Left lung (tissue), 10 donors: Measurements from ENCODE around the gene RNF31. TPM values are rescaled to one million over a fixed set of nuclear protein-coding genes. Genes with fewer than 3 reads are reported as not detected.
A peak's percentile ranks its signal among the peaks of the same experiment; 100 is the strongest.

Experiments
- ATAC-seq: fragments of 200-7000 bp; cut with Tn5 transposase; one replicate; pipeline ENCODE4 v1.9.1; 2020; ENCODE audit warnings: moderate library complexity
- DNase-seq, 4 donors: peaks; one replicate each; pipeline ENCODE4 v3.0.0-alpha.2; 2013 to 2020
- H3K27ac ChIP-seq, 2 donors: fragments of 200-600 bp; sonication (generic) in 1 of 2; one replicate each; pipeline versions ENCODE4 v1.5.0 to v1.8.0; 2020 to 2021
- H3K27me3 ChIP-seq, 2 donors: fragments of 200-600 bp; sonication (generic) in 1 of 2; one replicate each; pipeline versions ENCODE4 v1.5.0 to v1.8.0; 2020 to 2021
- H3K36me3 ChIP-seq, 2 donors: fragments of 200-600 bp; sonication (generic) in 1 of 2; one replicate each; pipeline versions ENCODE4 v1.5.0 to v1.8.0; 2020 to 2021
- H3K4me1 ChIP-seq, 2 donors: fragments of 200-600 bp; one replicate each; pipeline ENCODE4 v1.8.0; 2021
- H3K4me3 ChIP-seq, 2 donors: fragments of 200-600 bp; sonication (generic) in 1 of 2; one replicate each; pipeline versions ENCODE4 v1.5.0 to v1.8.0; 2020 to 2021; ENCODE audit warnings: mild to moderate bottlenecking in 1 of 2
- H3K9me3 ChIP-seq, 2 donors: fragments of 200-600 bp; sonication (generic) in 1 of 2; one replicate each; pipeline versions ENCODE4 v1.5.0 to v1.8.0; 2020 to 2021
- CTCF ChIP-seq, 2 donors: fragments of 200-600 bp; sonication (generic) in 1 of 2; IDR thresholded peaks; one replicate each; pipeline versions ENCODE4 v1.5.0 to v1.8.0; 2021; ENCODE audit warnings: antibody characterized with exemption in 2 of 2
- intact Hi-C, 2 donors: fragments of 100-400 bp; cut with DNase I; formaldehyde crosslinking; loops; one replicate each; pipeline versions ENCODE4 v1.11.2 to v1.14.2; 2022
- polyA plus RNA-seq, 6 donors: library from polyadenylated mRNA; unstranded; fragments of 120-200 nt; gene quantifications; one replicate each; pipeline ENCODE4 v1.2.1, GENCODE V29; 2013; ENCODE audit not compliant: insufficient read length in 6 of 6
- total RNA-seq, 2 donors: library from RNA; stranded (reverse); fragmentation: NEBNext Ultra II Directional; extraction: Animal tissue kit (Norgen Biotek cat#: 25700); gene quantifications; one replicate each; pipeline ENCODE4 v1.2.1, GENCODE V29; 2021
- donor health status: DM: no; HTN: yes; CAD: no.
- donor health status: DM: no; HTN: no; CAD: no.

The RNF31 gene
- total and polyA plus RNA-seq, 8 donors = 42.4 to 69.9 (median 54.6) TPM

GRCh38 chr14:24151404-24152080 is 4.2 kb downstream of the RNF31 start:
- intact Hi-C loops = no loop called here
- no peak overlapping the region for H3K4me3 ChIP-seq
- TF ChIP-seq CTCF (IDR thresholded peaks at IDR 0.05) = no peak
- no peak for DNase-seq
- H3K36me3 ChIP-seq = peaks cover 0 to 79% of the 10 kb centered on the region in 2 donors
- peaks cover 6 to 25% of the 10 kb centered on the region in 2 donors for H3K4me1 ChIP-seq
- H3K27ac ChIP-seq = no peak overlapping the region
- H3K9me3 ChIP-seq = no peaks in the 10 kb centered on the region
- no peak for ATAC-seq
- H3K27me3 ChIP-seq = no peaks in the 10 kb centered on the region

- ATAC-seq (no peak), DNase-seq (no peak)
- H3K27ac ChIP-seq = no peak overlapping the region
These were observed 7.8 kb downstream of the RNF31 start for GRCh38 chr14:24155100-24155499.

DNA sequence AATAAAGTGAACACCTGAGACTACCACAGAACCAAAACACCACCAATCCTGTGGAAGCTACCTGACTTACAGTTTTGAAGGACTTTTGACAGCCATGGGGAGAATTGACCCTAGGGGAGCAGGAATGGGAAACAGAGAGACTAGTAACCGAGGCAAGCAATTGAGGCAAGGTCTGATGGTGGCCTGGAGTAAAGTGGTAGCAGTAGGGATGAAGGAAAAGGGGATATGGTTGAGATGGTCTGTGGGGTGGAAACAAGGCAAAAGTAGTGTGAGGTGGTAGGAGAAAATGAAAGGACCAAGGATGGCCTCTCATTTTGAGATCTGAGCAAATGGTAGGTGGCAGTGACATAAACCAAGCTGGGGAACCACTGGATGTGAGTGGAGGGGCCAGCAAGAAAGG is 9.5 kb downstream of the RNF31 start:
- DNase-seq = no peak
- H3K9me3 ChIP-seq = no peaks in the 10 kb centered on the region
- H3K4me3 ChIP-seq = no peak overlapping the region
- peaks cover under 1 to 10% of the 10 kb centered on the region in 2 donors for H3K4me1 ChIP-seq
- TF ChIP-seq CTCF (IDR thresholded peaks at IDR 0.05) = no peak
- intact Hi-C loops = no loop called here
- no peaks in the 10 kb centered on the region for H3K27me3 ChIP-seq
- peaks cover 0 to 88% of the 10 kb centered on the region in 2 donors for H3K36me3 ChIP-seq
- no peak overlapping the region for H3K27ac ChIP-seq
- no peak for ATAC-seq

More at GRCh38 chr14:24155100-24155499, 7.8 kb downstream of the RNF31 start:
- intact Hi-C loops = no loop called here
- H3K9me3 ChIP-seq = no peaks in the 10 kb centered on the region
- peaks cover 0 to 99% of the 10 kb centered on the region in 2 donors for H3K36me3 ChIP-seq
- peaks cover 0 to 2% of the 10 kb centered on the region in 2 donors for H3K4me1 ChIP-seq
- no peak overlapping the region for H3K4me3 ChIP-seq
- H3K27me3 ChIP-seq = no peaks in the 10 kb centered on the region
- TF ChIP-seq CTCF (IDR thresholded peaks at IDR 0.05) = no peak

DNA sequence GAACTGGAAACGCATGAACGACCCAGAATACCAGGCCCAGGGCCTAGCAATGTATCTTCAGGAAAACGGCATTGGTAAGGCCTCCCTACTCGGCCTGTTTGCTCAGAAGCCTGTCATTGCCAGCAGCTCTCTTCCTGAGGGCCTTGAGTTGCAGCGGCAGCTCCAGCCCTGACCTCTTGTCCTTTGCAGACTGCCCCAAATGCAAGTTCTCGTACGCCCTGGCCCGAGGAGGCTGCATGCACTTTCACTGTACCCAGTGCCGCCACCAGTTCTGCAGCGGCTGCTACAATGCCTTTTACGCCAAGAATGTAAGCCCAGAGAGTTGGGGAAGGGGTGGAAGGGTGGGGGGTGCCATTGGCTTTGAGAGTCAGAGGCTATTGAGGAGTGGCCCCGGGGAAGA is 10.0 kb downstream of the RNF31 start:
- peaks cover 0 to 86% of the 10 kb centered on the region in 2 donors for H3K36me3 ChIP-seq
- no peaks in the 10 kb centered on the region for H3K9me3 ChIP-seq
- no peak overlapping the region for H3K27ac ChIP-seq

More for the DNA sequence above, 10.0 kb downstream of the RNF31 start:
- intact Hi-C loops = no loop called here
- H3K4me1 ChIP-seq = peaks cover 6 to 15% of the 10 kb centered on the region in 2 donors
- ATAC-seq (no peak), DNase-seq (peak in 1 of 4 donors; percentile 51)
- H3K4me3 ChIP-seq = no peak overlapping the region
- no peaks in the 10 kb centered on the region for H3K27me3 ChIP-seq
- no peak for TF ChIP-seq CTCF (IDR thresholded peaks at IDR 0.05)
